HG03575 (cell line): ENCODE data around the gene DSTN.

Source experiments
- ATAC-seq: cut with Tn5 transposase; IDR thresholded peaks from one replicate; pipeline ENCODE4 v1.9.1; 2021; ENCODE audit not compliant: unreplicated experiment, insufficient number of reproducible peaks, low FRiP score; ENCODE audit errors: extremely low read depth

DSTN gene

DNA sequence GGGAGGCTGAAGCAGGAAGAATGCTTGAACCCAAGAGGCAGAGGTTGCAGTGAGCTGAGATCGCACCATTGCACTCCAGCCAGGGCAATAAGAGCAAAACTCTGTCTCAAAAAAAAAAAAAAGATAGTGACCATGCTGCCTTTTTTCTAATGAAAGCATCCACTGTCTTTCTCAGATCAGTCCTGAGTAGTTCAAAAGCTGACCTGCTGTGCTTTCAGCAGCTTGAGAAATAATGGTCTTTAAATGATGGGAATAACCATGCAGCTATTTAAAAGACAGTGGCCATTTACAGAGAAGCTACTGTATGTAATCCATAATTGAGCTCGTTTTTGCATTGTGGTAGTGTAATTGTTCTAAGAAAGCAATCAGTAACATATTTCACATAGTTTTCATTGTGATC is 36.1 kb downstream of the DSTN start:
- no peak for ATAC-seq

DNA sequence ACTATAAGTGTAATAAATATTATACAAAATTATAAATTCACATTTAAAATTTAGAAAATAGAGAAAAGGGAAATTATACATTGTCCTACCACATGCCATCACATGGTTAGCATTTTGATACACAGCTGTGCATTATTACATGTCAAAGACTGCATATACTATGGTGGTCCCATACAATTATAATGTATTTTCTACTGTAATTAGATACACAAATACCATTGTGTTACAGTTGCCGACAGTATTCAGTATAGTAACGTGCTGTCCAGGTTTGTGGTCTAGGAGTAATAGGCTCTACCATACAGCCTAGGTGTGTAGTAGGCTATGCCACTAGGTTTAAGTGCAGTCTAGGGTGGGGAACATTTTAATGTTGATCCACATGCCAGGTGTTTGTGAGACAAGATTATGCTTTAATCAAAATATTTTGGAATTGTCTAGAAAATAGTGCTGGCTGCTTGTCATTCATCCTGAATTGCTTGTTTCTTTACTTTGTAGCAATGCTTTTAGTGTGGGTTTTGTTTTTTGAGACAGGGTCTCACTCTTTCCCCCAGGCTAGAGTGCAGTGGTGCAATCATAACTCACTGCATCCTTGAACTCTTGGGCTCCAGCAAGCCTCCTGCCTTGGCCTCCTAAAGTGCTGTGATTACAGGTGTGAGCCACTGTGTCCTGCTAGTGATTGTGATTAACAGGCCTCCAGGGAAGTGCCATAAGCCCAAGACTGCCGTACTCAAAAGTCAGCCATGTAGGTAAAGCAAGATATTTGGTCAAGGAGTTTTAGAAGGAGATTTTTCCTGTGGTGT is 39.0 kb downstream of the DSTN start:
- no peak for ATAC-seq

DNA sequence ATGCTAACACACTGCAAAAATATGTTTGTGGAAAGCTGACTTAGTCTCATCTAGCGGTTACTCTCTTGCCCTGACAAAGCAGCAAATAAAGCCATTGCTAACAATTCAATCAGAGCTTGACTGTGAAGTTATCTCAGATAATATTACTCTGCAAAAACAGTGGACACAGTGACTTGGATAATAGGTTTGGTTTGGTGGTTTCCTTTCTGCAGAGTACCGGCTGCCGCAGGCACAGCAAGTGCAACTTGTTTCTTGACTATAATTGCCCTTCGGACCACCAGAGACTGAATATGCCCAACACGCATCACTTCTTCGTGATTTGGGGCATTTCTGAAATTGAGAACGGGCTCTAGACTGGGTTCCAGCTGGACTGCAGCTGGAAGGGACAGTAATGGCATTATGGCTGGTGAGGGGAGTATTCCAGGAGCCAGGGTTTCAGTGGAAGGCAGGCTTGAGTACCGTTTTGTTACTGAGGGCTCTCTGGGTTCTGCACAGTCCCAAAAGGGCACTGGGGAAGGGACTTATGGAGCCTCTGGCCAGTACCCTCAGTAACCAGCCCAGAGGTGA is 40.0 kb downstream of the DSTN start:
- no peak for ATAC-seq

DNA sequence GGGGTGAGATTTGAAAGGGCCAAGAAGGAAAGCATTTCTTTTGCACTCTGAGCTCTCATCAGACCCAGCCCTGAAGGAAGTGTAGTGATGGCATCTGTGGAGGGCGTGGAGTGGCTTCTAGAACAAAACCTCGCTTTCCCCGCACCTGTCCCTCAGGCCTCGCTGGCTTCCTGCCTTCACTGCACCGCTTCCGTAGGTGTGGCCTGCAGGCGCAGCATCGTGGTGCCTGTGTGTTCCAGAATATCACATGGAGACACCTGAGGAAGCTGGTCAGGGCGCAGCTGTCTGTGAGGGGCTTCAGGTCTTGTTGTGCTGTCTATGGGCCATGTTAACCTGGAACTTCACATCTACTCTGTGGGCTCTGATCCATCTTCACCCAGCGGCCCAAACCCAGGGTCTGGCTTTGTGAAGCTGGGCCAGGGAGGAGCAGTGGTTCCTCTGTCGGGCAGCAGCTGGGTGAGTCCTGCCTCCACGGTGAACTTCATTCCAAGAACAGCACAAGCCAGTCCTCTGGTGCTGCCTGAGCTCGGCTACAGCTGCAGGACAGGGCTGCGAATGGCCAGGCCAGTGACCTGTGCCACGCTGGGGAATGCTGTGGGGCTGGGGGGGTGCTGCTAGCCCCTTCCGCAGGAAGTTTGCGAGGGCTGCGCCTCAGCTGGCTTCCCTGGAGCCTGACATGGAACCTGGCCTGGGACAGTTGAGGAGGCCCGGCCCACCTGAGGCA is 40.9 kb downstream of the DSTN start:
- ATAC-seq, result no peak

DNA sequence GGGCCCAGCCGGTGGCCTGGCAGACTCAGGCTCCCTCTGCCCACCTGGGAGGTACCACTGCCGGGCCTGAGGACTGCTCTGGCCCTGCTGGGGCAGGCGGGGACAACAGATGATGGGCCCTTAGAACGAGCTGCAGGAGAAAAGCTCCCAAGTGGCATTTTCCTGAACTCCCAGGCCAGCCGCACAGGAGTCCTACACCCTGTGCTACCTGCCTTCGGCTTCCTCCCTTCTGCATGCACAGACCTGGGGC is 41.3 kb downstream of the DSTN start:
- no peak for ATAC-seq

DNA sequence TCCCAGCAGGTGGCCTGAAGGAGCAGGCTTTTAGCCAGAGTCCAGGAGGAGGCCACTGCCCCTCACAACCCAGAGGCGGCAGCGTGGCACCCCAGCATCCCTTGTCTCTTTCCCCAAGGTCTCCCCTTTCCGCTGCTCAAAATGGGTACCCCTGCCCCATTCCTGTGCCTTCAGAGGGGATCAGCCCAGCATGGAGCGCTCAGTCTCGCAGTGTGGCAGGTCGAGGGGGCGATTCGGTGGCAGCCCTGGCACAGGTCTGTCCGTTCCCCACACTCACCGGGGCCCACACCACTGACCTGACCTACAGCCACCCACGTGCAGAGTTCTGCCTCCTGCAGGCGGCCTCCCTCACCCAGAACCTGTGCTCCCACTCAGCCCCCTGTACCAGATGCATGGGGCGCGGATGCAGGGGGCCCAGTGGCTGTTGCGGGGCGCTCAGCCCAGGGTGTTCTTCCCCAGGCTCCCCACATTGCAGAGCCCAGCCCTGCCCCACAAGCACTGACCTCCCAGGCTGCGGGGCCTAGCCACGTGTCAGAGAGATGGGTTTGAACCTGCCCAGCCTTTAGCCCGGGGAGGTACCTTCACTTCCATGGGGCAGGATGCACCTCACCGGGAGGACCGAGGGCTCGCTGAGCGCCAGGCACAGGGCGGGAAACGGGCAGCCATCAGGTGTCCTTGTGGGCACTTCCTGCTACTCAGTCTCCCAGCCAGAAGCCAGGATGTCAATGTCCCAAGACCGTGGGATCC is 41.8 kb downstream of the DSTN start:
- ATAC-seq, result no peak

DNA sequence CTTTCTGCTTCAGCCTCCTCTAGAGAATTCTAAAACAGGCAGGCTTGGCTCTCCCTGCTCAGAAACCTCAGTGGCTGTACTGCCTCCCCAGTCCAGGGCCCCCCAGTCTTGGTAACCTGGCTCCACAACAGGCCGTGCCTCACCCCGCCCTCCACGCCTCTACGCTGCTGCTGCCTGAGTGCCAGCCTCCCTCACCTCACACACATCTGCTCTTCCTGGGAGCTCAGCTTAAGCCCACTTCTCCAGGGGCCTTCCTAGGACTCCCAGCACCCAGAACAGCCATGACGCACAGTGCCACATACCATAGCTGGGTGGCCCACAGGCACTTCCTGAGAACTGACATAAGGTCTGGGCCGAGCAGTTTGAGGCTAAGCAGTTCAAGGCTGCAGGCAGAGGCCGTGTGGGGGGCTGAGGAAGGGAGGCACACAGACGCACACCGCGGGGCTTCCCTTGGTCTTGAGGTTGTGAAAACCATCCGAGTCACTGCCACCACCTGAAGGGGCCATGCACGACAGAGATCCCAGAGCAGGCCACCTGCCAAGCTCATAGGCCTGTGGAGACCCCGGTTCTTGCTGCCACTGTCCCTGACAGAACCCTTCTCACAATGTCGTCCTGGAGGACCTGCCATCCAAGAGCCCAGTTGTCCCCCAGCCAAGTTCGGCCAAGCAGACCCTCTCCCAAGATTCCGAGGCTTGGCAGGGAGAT is 42.6 kb downstream of the DSTN start:
- no peak for ATAC-seq

DNA sequence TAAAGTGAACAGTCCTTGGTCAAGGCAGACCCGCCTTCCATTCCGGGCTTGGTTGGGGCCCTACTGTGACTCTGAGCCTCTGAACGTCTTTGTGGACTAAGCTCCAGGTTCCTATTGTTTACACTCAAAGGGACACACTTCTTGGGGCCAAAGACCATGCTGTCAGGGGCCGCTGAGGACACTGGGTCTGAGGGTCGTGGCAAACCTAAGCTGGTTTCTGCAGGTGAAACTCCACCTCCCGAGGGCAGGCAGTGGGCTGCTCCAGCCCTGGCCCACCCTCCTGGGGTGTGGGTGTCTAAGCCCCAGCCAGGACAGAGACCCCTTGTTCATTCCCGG is 43.1 kb downstream of the DSTN start:
- ATAC-seq, result no peak

DNA sequence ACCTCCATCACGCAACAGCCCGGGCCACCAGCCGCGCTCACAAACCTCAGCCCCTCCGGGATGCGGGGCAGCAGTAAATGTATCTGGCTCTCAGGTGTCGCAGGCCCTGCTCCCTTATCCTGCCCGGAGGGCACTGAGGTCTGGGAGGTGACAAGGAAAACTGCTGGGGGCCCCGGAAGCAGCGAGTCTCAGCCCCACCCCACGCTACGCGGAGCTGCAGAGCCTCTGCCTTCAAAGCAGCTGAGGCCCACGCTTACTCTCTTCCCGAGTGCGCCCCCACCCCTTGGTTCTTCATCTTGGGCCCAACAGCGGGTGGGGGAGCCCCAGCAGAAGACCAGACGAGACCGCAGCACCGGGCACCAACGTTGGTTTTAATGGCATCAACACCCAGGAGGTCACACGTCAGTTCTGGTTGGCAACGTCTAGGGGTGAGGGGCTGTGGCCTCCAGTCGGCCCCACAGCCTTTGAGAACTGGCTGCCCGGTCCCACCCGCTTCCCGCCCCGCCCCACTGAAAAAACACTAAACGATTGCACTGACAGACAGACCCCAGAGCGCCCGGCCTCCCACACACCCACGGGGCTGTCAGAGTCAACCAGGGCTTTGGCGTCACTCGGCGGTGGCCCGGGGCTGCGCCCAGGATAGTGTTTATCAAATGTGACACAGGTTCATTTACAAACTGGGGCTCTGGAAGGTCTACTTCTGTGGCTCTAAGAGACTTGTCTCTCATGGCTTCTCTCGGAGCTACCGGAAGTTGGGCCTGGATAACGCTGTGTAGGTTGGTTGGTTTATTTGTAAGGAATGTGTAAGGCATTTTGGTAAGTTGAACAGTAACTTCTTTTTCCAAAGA is 43.7 kb downstream of the DSTN start:
- ATAC-seq, result no peak

DNA sequence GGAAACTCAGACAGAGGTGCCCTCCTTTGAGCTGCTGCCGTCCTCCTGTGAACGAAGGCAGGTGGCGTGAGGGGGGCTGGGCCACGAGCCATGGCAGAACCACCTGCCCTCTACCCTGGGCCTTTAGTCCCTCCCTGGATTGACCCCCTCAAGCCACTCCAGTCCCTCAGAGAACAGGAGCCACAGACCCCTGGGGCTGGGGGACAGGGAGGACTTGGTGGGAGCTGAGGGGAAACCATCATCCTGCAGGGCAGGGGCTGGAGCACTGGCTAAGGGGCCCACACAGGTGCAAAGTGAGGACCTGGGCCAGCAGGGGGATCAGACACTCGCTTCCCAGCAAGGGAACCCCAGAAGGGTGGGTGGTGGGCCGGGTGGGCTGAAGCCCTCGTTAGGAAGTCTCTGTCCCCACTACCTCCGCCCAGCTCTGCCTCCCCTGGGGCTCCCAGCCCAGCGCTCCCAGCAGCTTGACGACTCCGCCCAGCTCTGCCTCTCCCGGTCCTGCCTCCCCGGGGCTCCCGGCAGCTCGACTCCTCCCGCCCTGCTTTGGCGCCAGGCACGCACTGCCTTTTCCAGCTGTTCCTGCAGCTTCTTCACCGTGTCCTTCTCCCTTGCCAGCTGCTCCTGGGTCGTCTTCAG is 44.4 kb downstream of the DSTN start:
- no peak for ATAC-seq

DNA sequence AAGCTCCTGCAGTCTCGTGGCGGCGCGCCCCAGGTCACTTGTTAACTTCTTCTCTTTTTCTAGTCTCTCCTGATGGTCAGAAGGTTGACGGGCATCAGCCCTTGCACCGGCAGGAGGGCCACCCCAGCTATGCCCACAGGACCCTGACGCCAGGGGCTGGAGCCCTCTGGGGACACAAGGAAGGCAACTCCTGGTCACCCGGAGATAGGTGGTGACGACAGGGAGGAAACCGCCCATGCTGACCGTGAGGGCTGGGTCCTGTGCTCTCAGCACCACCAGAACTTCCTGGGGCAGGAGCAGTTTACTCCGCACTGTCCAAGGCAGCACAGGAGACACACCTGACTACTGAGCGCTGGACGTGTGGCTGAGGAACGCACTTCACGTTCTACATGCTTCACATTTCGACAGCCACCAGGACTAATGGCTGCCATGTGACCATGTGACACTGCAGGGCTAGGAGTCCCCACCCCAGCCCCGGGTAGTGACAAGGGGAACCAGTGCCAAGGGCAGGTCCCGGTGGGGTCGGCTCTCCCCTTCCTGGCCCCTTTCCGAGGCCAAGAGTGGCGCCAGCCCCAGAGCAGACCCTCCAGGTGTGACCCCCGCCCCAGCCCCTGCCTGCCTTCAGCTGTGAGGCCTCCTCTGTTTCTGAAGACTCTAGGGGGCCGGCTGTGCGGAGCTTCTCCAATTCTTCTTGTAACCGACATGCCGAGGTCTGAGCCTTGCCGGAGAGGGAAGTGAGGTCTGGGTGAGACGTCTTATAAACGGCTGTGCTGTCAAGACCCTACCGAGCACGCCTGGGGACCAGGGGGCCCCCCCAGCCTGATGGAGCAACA is 45.2 kb downstream of the DSTN start:
- ATAC-seq, result no peak

DNA sequence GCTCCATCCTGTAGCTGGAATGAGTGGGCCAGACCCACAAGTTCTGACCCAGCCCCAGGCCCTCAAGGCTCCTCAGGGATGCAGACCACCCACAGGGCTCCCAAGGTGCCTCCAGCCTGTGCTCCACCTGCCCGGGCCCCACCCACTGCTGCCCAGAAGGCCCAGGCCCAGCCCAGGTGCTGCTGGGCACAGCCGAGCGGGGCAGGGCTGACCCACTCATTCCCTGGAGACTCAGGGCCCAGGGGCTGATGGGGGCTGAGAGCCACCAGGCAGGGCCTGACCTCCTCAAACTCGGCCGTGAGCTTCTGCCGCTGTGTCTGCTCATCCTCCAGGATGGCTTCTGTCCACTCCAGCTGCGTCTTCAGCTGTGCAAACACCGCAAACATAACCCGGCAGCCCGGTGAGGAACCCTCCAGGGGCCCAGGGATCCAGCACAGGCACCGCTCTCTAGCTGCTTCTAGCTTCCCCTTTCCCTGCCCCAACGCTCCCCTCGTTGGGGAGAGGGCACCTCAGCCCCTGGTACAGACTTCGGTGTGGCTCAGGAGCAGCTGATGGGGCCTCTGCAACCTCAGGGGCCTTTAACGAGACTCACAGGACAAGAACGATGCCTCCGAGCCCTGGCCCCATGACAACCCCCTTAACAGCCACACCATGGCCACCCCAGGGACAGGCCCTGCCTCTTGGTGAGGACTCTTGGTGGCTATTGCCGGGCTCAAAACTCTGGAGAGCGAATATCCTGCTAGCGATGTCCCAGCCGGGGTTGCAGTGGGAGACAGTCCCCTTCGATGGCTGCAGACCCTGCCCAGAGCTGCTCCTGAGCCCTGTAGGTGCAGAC is 46.0 kb downstream of the DSTN start:
- no peak for ATAC-seq

DNA sequence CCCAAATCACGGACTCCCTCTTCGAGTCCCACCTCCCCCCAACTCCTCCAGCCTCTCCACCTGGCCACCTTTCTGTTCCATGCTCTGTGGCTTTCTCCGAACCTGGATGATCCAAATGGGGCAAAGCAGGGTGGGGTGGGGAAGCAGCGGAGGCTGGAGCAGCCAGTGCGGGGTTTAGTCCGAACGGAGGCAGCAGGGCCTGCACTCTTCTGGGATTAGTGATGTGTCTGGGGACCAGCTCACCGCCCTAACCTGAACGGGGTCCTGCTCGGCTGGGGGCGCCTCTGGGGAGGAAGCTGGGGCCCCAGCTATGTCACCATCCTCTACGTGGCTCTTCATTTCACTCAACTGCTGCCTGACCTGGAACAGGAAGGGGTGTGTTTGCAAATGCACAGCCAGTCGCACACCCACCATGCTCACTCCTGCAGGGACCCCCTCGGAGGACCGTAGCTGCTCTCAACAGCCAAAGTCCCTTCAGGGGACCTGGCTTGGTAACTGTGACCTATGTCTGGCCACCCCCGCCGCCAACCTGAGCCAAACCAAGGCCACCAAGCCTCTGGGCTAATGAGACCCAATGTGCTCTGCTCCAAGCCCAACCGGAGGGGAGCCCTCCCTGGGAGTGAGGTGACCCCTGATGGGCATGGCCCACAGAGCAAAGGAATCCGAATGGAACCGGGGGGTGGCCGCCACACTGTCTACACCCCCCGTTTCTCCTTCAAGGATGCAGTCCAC is 46.8 kb downstream of the DSTN start:
- ATAC-seq, result no peak

DNA sequence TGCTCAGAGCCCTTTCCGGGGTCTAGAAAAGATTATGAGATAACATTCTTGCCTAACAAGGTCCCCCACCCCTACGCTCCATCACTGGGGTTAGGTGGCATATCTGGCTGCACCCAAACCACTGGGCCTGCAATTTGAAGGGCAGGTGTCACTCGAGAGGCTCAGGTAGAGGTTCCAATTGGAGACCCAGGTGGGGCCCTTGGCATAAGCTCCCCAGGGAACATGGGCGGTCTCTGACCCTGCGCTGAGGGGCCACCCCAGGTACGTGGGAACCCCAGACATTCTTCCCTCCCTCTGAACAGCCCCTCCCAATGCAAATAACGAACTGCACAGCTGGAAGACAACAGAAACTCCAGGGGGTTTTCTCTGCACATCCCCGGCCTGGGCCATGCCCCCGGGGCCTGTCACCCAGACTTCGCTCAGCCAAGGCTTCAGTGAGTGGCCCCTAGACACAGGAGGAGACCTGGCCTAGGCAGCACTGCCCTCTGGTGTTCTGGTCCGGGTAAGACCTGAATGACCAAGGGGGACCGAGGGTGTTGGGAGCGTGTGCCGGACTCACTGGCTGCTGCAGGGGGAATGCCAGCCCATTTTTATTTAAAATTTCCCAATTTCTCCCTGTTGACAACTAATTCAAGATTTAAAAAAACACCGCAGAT is 47.5 kb downstream of the DSTN start:
- ATAC-seq, result no peak

DNA sequence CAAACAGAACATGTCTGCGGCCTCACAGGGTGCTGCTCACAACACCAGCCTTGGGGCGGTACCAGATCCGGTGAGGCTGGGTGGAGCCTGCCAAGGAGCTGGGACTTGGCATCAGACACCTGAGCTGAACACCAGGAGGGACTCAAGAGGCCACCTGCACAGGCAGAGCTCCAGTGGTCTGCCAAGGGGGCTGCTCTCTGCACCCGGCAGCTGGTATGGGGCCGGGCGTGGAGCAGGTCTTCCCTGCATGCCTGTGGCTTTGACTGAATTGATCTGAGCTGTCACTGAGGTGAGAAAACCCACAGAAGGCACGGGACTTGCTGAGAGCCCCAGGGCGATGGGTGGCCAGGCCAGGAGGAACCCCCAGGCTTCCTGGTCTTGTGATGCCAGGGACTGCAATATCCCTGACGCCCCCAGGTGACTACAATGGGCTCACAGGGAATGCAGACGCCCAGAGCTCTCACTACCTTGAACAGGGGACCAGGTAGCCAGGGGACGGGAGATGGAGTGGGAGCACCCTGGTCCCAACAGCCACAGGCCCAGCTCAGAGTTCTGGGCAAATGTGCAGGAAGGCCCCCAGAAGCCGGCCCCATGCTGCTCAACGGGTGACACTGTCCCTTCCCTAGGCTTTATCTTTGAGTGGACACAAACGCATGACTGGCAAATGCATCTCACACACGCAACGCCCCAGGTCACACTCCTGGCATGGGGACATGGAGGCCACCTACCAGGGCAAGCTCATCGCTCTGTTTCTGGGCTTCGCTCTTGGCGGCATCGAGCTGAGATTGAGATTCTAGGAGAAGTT is 48.2 kb downstream of the DSTN start:
- no peak for ATAC-seq
